ENCODE results near the gene ACTN4.

The ACTN4 gene

DNA sequence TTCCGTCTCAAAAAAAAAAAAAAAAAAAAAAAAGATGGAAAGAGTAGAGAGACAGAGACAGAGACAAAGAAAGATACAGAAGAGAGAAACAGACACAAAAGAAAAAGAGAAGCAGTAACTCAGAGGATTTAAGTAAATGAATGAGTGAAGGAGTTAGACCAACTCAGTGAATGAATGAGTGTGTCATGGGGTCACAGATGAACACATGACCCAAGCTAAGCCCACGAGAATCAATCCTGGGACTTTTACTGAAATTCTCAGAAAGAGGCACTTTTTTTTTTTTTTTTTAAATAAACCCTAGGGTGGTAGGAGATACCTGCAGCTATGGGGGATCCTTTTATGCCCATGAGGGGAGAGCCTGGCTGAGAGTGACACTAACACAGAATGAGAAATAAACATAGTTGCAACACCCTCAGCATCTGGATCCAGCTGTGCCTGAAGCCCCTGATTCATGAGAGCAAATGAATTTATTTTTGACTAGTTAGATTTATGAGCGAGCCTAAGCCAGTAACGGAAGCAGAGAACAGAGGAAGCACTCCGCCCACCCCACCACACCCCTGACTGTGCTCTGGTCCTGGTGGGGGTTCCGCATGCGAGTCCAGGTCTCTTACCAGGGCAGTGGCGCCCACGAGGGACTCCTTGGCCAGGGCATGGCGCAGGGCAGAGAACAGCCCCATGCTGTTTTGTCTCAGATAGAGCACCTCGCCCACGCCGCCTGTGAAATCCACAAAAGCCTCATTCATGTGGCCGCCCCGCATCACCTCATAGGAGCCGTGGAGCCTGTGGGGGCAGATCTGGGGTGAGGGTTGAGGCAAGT, 92.2 kb downstream of the ACTN4 start:
- H3K36me3 ChIP-seq (ENCODE audit: insufficient read depth, low read length): no peaks in the 10 kb centered on the region
- H3K4me1 ChIP-seq (ENCODE audit: insufficient read depth, low read length): no peaks in the 10 kb centered on the region
- no peak overlapping the region for H2AFZ ChIP-seq (ENCODE audit: low read depth, low read length)
- no peaks in the 10 kb centered on the region for H3K9me3 ChIP-seq (ENCODE audit: insufficient read depth, low read length, severe bottlenecking)
- no peak overlapping the region for H3K4me3 ChIP-seq (ENCODE audit: low read depth in 1 of 2, low read length in 2 of 2)
- DNase-seq: no peak
- no peak overlapping the region for H3K4me2 ChIP-seq (ENCODE audit: insufficient read depth, low read length)
- TF ChIP-seq, protein P1, sequence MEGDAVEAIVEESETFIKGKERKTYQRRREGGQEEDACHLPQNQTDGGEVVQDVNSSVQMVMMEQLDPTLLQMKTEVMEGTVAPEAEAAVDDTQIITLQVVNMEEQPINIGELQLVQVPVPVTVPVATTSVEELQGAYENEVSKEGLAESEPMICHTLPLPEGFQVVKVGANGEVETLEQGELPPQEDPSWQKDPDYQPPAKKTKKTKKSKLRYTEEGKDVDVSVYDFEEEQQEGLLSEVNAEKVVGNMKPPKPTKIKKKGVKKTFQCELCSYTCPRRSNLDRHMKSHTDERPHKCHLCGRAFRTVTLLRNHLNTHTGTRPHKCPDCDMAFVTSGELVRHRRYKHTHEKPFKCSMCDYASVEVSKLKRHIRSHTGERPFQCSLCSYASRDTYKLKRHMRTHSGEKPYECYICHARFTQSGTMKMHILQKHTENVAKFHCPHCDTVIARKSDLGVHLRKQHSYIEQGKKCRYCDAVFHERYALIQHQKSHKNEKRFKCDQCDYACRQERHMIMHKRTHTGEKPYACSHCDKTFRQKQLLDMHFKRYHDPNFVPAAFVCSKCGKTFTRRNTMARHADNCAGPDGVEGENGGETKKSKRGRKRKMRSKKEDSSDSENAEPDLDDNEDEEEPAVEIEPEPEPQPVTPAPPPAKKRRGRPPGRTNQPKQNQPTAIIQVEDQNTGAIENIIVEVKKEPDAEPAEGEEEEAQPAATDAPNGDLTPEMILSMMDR (IDR thresholded peaks at IDR 0.05; ENCODE audit: borderline replicate concordance, extremely low read depth, low read length, poor library complexity, severe bottlenecking): no peak
- no peak for TF ChIP-seq EZH2 (IDR thresholded peaks at IDR 0.05; ENCODE audit: borderline replicate concordance, low read depth, low read length, severe bottlenecking)
- no peak overlapping the region for H3K9ac ChIP-seq (ENCODE audit: low read depth, low read length)
- peaks cover 5% of the 10 kb centered on the region; the same call in 1 of the 2 replicates for H4K20me1 ChIP-seq (ENCODE audit: insufficient read depth, low read length)
- ATAC-seq (ENCODE audit: insufficient read depth, low read depth): no peak
- no peaks in the 10 kb centered on the region for H3K27me3 ChIP-seq (ENCODE audit: insufficient read depth, low read length, poor library complexity)
- H3K27ac ChIP-seq (ENCODE audit: low read length): no peak overlapping the region
- no peaks in the 10 kb centered on the region for H3K79me2 ChIP-seq (ENCODE audit: insufficient read depth, low read length)

DNA sequence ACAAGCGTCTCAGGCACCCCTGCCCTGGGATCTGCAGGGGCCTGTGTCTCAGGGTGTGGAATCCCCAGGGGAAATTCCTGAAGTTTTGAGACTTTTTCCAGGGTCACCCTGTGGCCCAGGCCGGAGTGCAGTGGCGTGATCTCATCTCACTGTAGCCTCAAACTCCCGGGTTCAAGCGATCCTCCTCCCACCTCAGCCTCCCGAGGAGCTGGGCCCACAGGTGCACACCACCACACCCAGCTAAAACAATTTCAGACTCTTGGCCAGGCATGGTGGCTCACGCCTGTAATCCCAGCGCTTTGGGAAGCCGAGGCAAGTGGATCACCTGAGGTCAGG, 92.8 kb downstream of the ACTN4 start:
- Histone ChIP-seq H3K4me2 (ENCODE audit: insufficient read depth, low read length) (no peak overlapping the region), H3K4me1 (ENCODE audit: insufficient read depth, low read length) (no peaks in the 10 kb centered on the region), H3K27me3 (ENCODE audit: insufficient read depth, low read length, poor library complexity) (no peaks in the 10 kb centered on the region), H3K9ac (ENCODE audit: low read depth, low read length) (no peak overlapping the region), H4K20me1 (ENCODE audit: insufficient read depth, low read length) (peaks cover 5% of the 10 kb centered on the region; the same call in 1 of the 2 replicates), H3K36me3 (ENCODE audit: insufficient read depth, low read length) (no peaks in the 10 kb centered on the region), H3K4me3 (ENCODE audit: low read depth in 1 of 2, low read length in 2 of 2) (no peak overlapping the region), H2AFZ (ENCODE audit: low read depth, low read length) (no peak overlapping the region), H3K27ac (ENCODE audit: low read length) (no peak overlapping the region), H3K9me3 (ENCODE audit: insufficient read depth, low read length, severe bottlenecking) (no peaks in the 10 kb centered on the region), H3K79me2 (ENCODE audit: insufficient read depth, low read length) (no peaks in the 10 kb centered on the region)
- ATAC-seq (ENCODE audit: insufficient read depth, low read depth): no peak
- DNase-seq: no peak
- TF ChIP-seq, protein P1 (IDR thresholded peaks at IDR 0.05; ENCODE audit: borderline replicate concordance, extremely low read depth, low read length, poor library complexity, severe bottlenecking): no peak
- TF ChIP-seq EZH2 (IDR thresholded peaks at IDR 0.05; ENCODE audit: borderline replicate concordance, low read depth, low read length, severe bottlenecking): no peak

DNA sequence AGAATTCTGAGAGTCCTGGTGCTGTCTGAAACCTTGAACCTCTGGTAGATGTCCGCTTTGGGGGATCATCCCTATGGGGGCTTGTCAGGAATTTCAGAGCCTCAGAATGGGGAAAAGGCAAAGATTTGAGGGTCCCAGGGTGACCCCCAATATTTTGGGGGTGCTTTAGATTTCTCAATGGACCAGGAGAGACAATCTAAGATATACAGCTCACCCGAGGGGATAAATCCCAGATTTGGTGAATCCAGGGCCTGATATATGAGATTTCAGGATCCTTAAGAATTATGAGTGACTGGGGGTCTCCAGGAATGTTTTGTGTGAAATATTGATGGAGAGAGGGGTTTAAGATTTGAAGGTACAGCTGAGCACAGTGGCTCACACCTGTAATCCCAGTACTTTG, 93.5 kb downstream of the ACTN4 start:
- no peak overlapping the region for H2AFZ ChIP-seq (ENCODE audit: low read depth, low read length)
- no peaks in the 10 kb centered on the region for H3K27me3 ChIP-seq (ENCODE audit: insufficient read depth, low read length, poor library complexity)
- no peak overlapping the region for H3K27ac ChIP-seq (ENCODE audit: low read length)
- H3K79me2 ChIP-seq (ENCODE audit: insufficient read depth, low read length): no peaks in the 10 kb centered on the region
- ATAC-seq (ENCODE audit: insufficient read depth, low read depth) (no peak), DNase-seq (no peak)
- no peak overlapping the region for H3K4me2 ChIP-seq (ENCODE audit: insufficient read depth, low read length)
- H3K4me3 ChIP-seq (ENCODE audit: low read depth in 1 of 2, low read length in 2 of 2): no peak overlapping the region
- no peaks in the 10 kb centered on the region for H3K36me3 ChIP-seq (ENCODE audit: insufficient read depth, low read length)
- H4K20me1 ChIP-seq (ENCODE audit: insufficient read depth, low read length): peaks cover 5% of the 10 kb centered on the region; the same call in 1 of the 2 replicates
- TF ChIP-seq EZH2 (IDR thresholded peaks at IDR 0.05; ENCODE audit: borderline replicate concordance, low read depth, low read length, severe bottlenecking): no peak
- TF ChIP-seq, protein P1 (IDR thresholded peaks at IDR 0.05; ENCODE audit: borderline replicate concordance, extremely low read depth, low read length, poor library complexity, severe bottlenecking): no peak
- no peaks in the 10 kb centered on the region for H3K9me3 ChIP-seq (ENCODE audit: insufficient read depth, low read length, severe bottlenecking)
- no peak overlapping the region for H3K9ac ChIP-seq (ENCODE audit: low read depth, low read length)
- no peaks in the 10 kb centered on the region for H3K4me1 ChIP-seq (ENCODE audit: insufficient read depth, low read length)

Data from DND-41 (cell line).